Pancreas (tissue), 10 donors: Measurements from ENCODE around the gene GFPT1. TPM values are rescaled to one million over a fixed set of nuclear protein-coding genes. Genes with fewer than 3 reads are reported as not detected.
A peak's percentile ranks its signal among the peaks of the same experiment; 100 is the strongest.

ENCODE experiments used
- ATAC-seq, 4 donors: fragments of 200-7000 bp; cut with Tn5 transposase; one replicate each; pipeline versions ENCODE4 v1.8.0 to v1.9.1; 2020; ENCODE audit warnings: mild to moderate bottlenecking in 4 of 4, moderate library complexity in 4 of 4
- DNase-seq, 6 donors: peaks; one replicate each; pipeline ENCODE4 v3.0.0-alpha.2; 2020
- FAIRE-seq: peaks from 2 replicates; lab custom pipeline; 2012; peaks lifted over from hg19 to GRCh38; lab: Jason Lieb, UNC
- H3K27ac ChIP-seq, 4 donors: fragments of 200-600 bp; sonication (generic); 1 replicate in 3 of 4; 2 replicates in 1 of 4; pipeline versions ENCODE4 v1.5.0 to v1.8.0; 2020
- H3K27me3 ChIP-seq, 4 donors: fragments of 200-600 bp; one replicate each; pipeline ENCODE4 v1.8.0; 2021
- H3K36me3 ChIP-seq, 3 donors: fragments of 200-600 bp; sonication (generic) in 1 of 3; one replicate each; pipeline versions ENCODE4 v1.5.0 to v1.8.0; 2020 to 2021
- H3K4me1 ChIP-seq, 3 donors: fragments of 200-600 bp; one replicate each; pipeline ENCODE4 v1.8.0; 2021
- H3K4me3 ChIP-seq, 4 donors: fragments of 200-600 bp; sonication (generic) in 2 of 4; one replicate each; pipeline versions ENCODE4 v1.5.0 to v1.8.0; 2020 to 2021
- H3K9me3 ChIP-seq, 4 donors: fragments of 200-600 bp; one replicate each; pipeline ENCODE4 v1.8.0; 2021
- CTCF ChIP-seq, 4 donors: fragments of 200-600 bp; sonication (generic) in 3 of 4; IDR thresholded peaks; one replicate each; pipeline versions ENCODE4 v1.5.0 to v1.8.0; 2021; ENCODE audit warnings: antibody characterized with exemption in 4 of 4
- WGBS, 2 donors: extraction: QIAGEN DNeasy Blood & Tissue Kit; methylation state at CpG; one replicate each; pipeline ENCODE4 v1.1.7; 2013; 5-methylcytosine and 5-hydroxymethylcytosine counted together
- intact Hi-C, 3 donors: fragments of 100-400 bp; cut with DNase I; formaldehyde crosslinking; loops; one replicate each; pipeline versions ENCODE4 v1.11.1 to v1.14.2; 2022
- polyA plus RNA-seq, 2 donors: library from polyadenylated mRNA; stranded (reverse); fragments of 200-250 nt; gene quantifications; one replicate each; pipeline ENCODE4 v1.2.3, GENCODE V29; 2013
- total RNA-seq, 6 donors: library from RNA; stranded (reverse); fragmentation: NEBNext Ultra II Directional in 4 of 6; extraction: Animal tissue kit (Norgen Biotek cat#: 25700) in 4 of 6; gene quantifications; one replicate each; pipeline versions ENCODE4 v1.2.1 to v1.2.4, GENCODE V29; 2021 to 2023
- donor health status: healthy with polysubstance abuse.
- donor health status: DM: no; HTN: no; CAD: no; lungs with moderate emphysema.
- donor health status: DM: no; HTN: no; CAD: no.
- donor health status: control.
- donor health status: control.
- donor health status: Bipolar disorder and iron deficiency.
- donor health status: DM: yes; HTN: yes; CAD: no.
- donor health status: DM: no; HTN: no; CAD: no.
- donor health status: DM: no; HTN: no; CAD: no.
- donor health status: DM: yes; HTN: yes; CAD: no.

GFPT1 gene
- total RNA-seq = 10 to 100 TPM; 35.2 to 78.0 (median 47.7) TPM
- polyA plus RNA-seq = 10 to 100 TPM in 1 of 2 donors, 1 to 10 TPM in 1; 7.8 to 14.6 TPM

- Histone ChIP-seq H3K36me3 (no peaks in the 10 kb centered on the region), H3K27me3 (no peaks in the 10 kb centered on the region), H3K27ac (peak within 1 kb of the TSS; percentile 72 to 97 (median 86)), H3K9me3 (no peaks in the 10 kb centered on the region), H3K4me3 (peak within 1 kb of the TSS; percentile 75 to 92 (median 88)), H3K4me1 (peaks cover 3 to 24% (median 11%) of the 10 kb centered on the region in 3 donors)
- WGBS, 2 donors = 1% methylated on average over 71 to 97 of the region's 97 CpGs
- ATAC-seq (peak; percentile 91 to 97 (median 96)), FAIRE-seq (no peak), DNase-seq (peak; percentile 95 to 98 (median 98))
- intact Hi-C loops = loop anchor here in 1 of 3 donors (10.0 kb wide), 1 partner anchor 48 kb away; the partner anchor contains the start of gene NFU1
- no peak for TF ChIP-seq CTCF (IDR thresholded peaks at IDR 0.05)
These were observed at the start of gene GFPT1 for GRCh38 chr2:69386789-69387734. TSS of gene GFPT1 (minus strand) at chr2:69387227. CDS start at chr2:69387071, 156 bp downstream.

- ATAC-seq (peak in 3 of 4 donors; percentile 5 to 11 (median 8)), DNase-seq (no peak), FAIRE-seq (no peak)
- Histone ChIP-seq H3K27me3 (no peaks in the 10 kb centered on the region), H3K4me1 (peaks cover 0 to 14% (median 3%) of the 10 kb centered on the region in 3 donors), H3K4me3 (peak overlapping the region; percentile 78 to 86 (median 82)), H3K36me3 (no peaks in the 10 kb centered on the region), H3K27ac (peak overlapping the region; percentile 87 to 99 (median 96)), H3K9me3 (no peaks in the 10 kb centered on the region)
- intact Hi-C loops = loop anchor here in 1 of 3 donors (10.0 kb wide), 1 partner anchor 52 kb away; the partner anchor contains the start of gene GFPT1
- no peak for TF ChIP-seq CTCF (IDR thresholded peaks at IDR 0.05)
- 2% methylated on average over 5 of the region's 5 CpGs for WGBS, 2 donors
These were observed 49.5 kb upstream of the GFPT1 start for GRCh38 chr2:69436596-69436937.

GRCh38 chr2:69434753-69435152 is 47.7 kb upstream of the GFPT1 start:
- intact Hi-C loops = loop anchor here in 1 of 3 donors (10.0 kb wide), 1 partner anchor 50 kb away; the partner anchor contains the start of gene GFPT1
- ATAC-seq = no peak
- H3K36me3 ChIP-seq = no peaks in the 10 kb centered on the region
- TF ChIP-seq CTCF (IDR thresholded peaks at IDR 0.05) = no peak
- H3K27me3 ChIP-seq = no peaks in the 10 kb centered on the region
- H3K4me3 ChIP-seq = no peak overlapping the region
- no peak for FAIRE-seq
- no peak overlapping the region for H3K27ac ChIP-seq
- WGBS, 2 donors = 82 to 83% methylated on average over 5 of the region's 5 CpGs
- H3K4me1 ChIP-seq = peaks cover 0 to 14% (median 3%) of the 10 kb centered on the region in 3 donors
- no peak for DNase-seq
- H3K9me3 ChIP-seq = no peaks in the 10 kb centered on the region

GRCh38 chr2:69429491-69430183 is 42.6 kb upstream of the GFPT1 start:
- 86 to 91% methylated on average over 6 of the region's 6 CpGs for WGBS, 2 donors
- DNase-seq (no peak), FAIRE-seq (no peak), ATAC-seq (peak in 1 of 4 donors; percentile 10)
- Histone ChIP-seq H3K36me3 (peaks cover 0 to 5% (median 0%) of the 10 kb centered on the region in 3 donors), H3K27ac (peak overlapping the region in 2 of 4 donors; percentile 5 to 20), H3K4me3 (no peak overlapping the region), H3K9me3 (no peaks in the 10 kb centered on the region), H3K27me3 (no peaks in the 10 kb centered on the region), H3K4me1 (peaks cover 8 to 18% (median 12%) of the 10 kb centered on the region in 3 donors)
- intact Hi-C loops = loop anchor here in 1 of 3 donors (10.0 kb wide), 1 partner anchor 45 kb away; the partner anchor contains the start of gene GFPT1
- TF ChIP-seq CTCF (IDR thresholded peaks at IDR 0.05) = no peak
